OCI-LY1 (cell line): ENCODE measurements around the gene RAB4B.

Source experiments
- EZH2 ChIP-seq: fragments of 200-600 bp; sonication (generic), shearing (Covaris generic); IDR thresholded peaks from 2 replicates; pipeline ENCODE4 v1.8.0; 2017; ENCODE audit warnings: borderline replicate concordance, mixed run types, mild to moderate bottlenecking, antibody characterized with exemption, low read length, moderate library complexity, mixed read lengths
- TF ChIP-seq, protein P1 (sequence below): fragments of 200-600 bp; sonication (generic), shearing (Covaris generic); IDR thresholded peaks from 2 replicates; pipeline ENCODE4 v1.5.1; 2017; ENCODE audit warnings: mild to moderate bottlenecking, antibody characterized with exemption, low read length, moderate library complexity, mixed read lengths

DNA sequence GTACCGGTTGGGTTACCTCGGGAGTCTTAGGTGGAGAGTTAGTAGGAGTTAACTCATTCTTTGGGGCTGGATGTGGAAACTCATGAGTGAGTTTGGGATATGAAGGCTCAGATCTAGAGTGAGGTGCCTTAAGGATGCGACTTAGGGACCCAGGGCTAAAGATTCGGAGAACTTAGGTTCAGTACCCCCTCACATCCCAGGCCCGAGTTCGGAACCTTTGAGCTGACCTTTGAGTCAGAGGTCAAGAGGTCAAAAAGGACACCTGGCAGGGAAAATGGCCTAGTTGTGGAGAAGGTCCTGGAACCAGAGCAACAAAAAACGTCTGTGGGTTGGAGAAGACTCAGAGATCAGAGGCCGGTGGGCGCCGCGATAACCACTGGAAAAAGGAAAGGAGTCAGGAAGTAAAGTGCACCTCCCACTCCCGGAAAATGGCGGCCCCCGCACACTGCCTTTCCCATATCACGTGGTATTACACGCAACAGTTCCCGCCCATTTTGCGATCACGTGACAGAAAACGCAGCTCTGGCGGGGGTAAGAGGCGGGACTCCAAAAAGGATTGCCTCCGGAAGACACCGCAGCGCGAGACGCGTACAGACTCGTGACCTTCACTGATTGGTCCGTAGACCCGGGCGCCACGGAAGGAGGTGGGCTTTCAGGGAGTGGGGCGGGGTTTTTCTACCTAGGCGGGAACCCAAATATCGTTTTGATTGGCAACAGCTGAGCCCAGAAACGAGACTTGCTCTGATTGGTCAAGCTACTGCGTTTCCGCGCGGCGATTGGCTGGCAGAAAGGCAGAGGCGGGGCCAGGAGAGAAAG lies 27.8 kb upstream of the RAB4B start, which contains the start of gene ACTMAP:
- TF ChIP-seq, protein P1, sequence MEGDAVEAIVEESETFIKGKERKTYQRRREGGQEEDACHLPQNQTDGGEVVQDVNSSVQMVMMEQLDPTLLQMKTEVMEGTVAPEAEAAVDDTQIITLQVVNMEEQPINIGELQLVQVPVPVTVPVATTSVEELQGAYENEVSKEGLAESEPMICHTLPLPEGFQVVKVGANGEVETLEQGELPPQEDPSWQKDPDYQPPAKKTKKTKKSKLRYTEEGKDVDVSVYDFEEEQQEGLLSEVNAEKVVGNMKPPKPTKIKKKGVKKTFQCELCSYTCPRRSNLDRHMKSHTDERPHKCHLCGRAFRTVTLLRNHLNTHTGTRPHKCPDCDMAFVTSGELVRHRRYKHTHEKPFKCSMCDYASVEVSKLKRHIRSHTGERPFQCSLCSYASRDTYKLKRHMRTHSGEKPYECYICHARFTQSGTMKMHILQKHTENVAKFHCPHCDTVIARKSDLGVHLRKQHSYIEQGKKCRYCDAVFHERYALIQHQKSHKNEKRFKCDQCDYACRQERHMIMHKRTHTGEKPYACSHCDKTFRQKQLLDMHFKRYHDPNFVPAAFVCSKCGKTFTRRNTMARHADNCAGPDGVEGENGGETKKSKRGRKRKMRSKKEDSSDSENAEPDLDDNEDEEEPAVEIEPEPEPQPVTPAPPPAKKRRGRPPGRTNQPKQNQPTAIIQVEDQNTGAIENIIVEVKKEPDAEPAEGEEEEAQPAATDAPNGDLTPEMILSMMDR: no peak
- TF ChIP-seq EZH2: no peak
